ENCODE results near the gene ITGAE.

DNA sequence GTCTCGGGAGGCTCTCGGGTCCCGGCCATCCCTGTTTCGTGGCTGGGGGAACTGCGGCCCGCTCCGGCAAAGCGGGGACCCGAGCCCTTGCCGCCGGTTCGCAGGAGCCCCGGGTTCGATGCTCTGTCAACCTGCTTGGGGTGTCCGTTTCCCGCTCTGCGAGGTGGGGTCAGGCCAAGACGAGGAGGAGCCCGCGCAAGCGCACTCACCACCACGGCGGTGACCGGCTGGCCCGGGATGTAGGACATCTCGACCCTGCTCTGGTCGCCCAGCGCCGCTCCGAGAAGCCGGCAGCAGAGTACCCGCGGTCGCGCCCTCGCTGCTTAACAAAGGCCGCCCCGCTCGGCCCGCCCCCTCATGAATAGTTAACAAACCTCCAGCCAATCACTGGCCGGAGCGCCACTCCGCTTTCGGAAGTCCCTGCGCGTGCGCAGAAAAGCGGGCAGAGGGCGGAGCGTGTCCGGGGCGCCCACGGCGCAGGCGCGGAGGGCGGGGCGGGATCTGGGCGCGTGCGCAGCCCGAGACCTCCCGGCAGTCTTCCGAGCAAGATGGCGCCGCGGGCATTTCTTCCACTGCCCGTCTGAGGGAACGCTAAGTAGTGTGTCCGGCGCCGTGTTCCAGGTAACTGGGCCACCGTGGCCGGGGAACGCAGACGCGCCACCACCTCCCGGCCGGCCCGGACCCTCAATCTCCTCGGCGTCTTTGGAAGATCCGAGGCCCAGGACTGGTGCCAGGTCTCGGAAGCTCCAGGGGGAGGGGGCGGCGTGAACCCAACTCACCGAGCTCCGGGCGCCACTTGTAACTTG lies 132.5 kb downstream of the ITGAE start, which contains the start of the genes EMC6 and TAX1BP3:
- peak in 3 of 4 donors; percentile 76 to 98 (median 96) for TF ChIP-seq POLR2A (IDR thresholded peaks at IDR 0.05)
- TF ChIP-seq, protein P1, sequence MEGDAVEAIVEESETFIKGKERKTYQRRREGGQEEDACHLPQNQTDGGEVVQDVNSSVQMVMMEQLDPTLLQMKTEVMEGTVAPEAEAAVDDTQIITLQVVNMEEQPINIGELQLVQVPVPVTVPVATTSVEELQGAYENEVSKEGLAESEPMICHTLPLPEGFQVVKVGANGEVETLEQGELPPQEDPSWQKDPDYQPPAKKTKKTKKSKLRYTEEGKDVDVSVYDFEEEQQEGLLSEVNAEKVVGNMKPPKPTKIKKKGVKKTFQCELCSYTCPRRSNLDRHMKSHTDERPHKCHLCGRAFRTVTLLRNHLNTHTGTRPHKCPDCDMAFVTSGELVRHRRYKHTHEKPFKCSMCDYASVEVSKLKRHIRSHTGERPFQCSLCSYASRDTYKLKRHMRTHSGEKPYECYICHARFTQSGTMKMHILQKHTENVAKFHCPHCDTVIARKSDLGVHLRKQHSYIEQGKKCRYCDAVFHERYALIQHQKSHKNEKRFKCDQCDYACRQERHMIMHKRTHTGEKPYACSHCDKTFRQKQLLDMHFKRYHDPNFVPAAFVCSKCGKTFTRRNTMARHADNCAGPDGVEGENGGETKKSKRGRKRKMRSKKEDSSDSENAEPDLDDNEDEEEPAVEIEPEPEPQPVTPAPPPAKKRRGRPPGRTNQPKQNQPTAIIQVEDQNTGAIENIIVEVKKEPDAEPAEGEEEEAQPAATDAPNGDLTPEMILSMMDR (IDR thresholded peaks at IDR 0.05): peak in 1 of 6 experiments; percentile 13
